GM12878 (cell line): ENCODE results near the gene CACNA1H. TPM values are rescaled to one million over a fixed set of nuclear protein-coding genes. Genes with fewer than 3 reads are reported as not detected.

Source experiments
- ATAC-seq: fragments of 200-7000 bp; cut with Tn5 transposase; 3 replicates; pipeline ENCODE4 v1.9.1; 2020; ENCODE audit warnings: mild to moderate bottlenecking, moderate library complexity
- BruUV-seq: library from RNA; stranded (reverse); fragments of 400-500 nt; replicated peaks from 2 replicates; lab custom pipeline; 2021; lab: Mats Ljungman, UMichigan
- CTCF ChIA-PET: fragments of 300-600 bp; sonication (Branson Sonifier 250); formaldehyde crosslinking; extraction: SDS; loops from one replicate; lab custom pipeline; 2021; ENCODE audit warnings: inconsistent platforms; lab: Yijun Ruan, JAX
- POLR2A ChIA-PET: fragments of 350-600 bp; formaldehyde crosslinking; extraction: SDS; loops from one replicate; lab custom pipeline; 2021; ENCODE audit warnings: inconsistent platforms; lab: Charles Lee
- RAD21 ChIA-PET: fragments of 300-600 bp; sonication (Branson Sonifier 250); formaldehyde crosslinking; loops from one replicate; lab custom pipeline; 2023; ENCODE audit warnings: antibody characterized with exemption; ENCODE audit not compliant: unreplicated experiment; lab: Charles Lee
- SMC1A ChIA-PET: fragments of 300-600 bp; sonication (Branson Sonifier 250); formaldehyde crosslinking; loops from one replicate; lab custom pipeline; 2023; ENCODE audit not compliant: unreplicated experiment, uncharacterized antibody; lab: Charles Lee
- DNase-seq: peaks from one replicate; pipeline ENCODE4 v3.0.0-alpha.2; 2011; ENCODE audit warnings: low read depth, low spot score
- FAIRE-seq: peaks from 3 replicates; lab custom pipeline; 2011; peaks lifted over from hg19 to GRCh38; lab: Jason Lieb, UNC
- H2AFZ ChIP-seq: 2 replicates; pipeline ENCODE4 v1.6.0; 2011; ENCODE audit warnings: low read depth, low read length, control low read depth; ENCODE audit not compliant: control insufficient read depth
- H3K27ac ChIP-seq: 2 replicates; pipeline ENCODE4 v1.5.1; 2011; ENCODE audit warnings: control low read depth; ENCODE audit not compliant: control insufficient read depth, insufficient read depth
- H3K27me3 ChIP-seq, 2 experiments: replicated peaks in 1 of 2; 2 replicates each; pipeline versions ENCODE4 v1.6.0 to v1.6.1; 2011; ENCODE audit warnings: low read length in 1 of 2; ENCODE audit not compliant: control insufficient read depth in 2 of 2, insufficient read depth in 2 of 2
- H3K36me3 ChIP-seq, 2 experiments: 2 replicates each; pipeline ENCODE4 v1.5.1; 2011; ENCODE audit warnings: low read length in 1 of 2; ENCODE audit not compliant: control insufficient read depth in 2 of 2, insufficient read depth in 2 of 2
- H3K4me1 ChIP-seq: 2 replicates; pipeline ENCODE4 v1.6.1; 2011; ENCODE audit warnings: mild to moderate bottlenecking, low read length, moderate library complexity, mixed read lengths; ENCODE audit not compliant: control insufficient read depth, insufficient read depth
- H3K4me2 ChIP-seq: 2 replicates; pipeline ENCODE4 v1.6.0; 2011; ENCODE audit warnings: control low read depth; ENCODE audit not compliant: control insufficient read depth, insufficient read depth
- H3K4me3 ChIP-seq: fragments of 200-600 bp; sonication (generic); 2 replicates; pipeline ENCODE4 v1.5.1; 2016
- H3K79me2 ChIP-seq: 2 replicates; pipeline ENCODE4 v1.6.0; 2011; ENCODE audit warnings: low read length; ENCODE audit not compliant: control insufficient read depth, insufficient read depth
- H3K9ac ChIP-seq: 2 replicates; pipeline ENCODE4 v1.8.0; 2011; ENCODE audit warnings: low read length, control low read depth, mixed read lengths; ENCODE audit not compliant: control insufficient read depth, insufficient read depth
- H3K9me3 ChIP-seq: replicated peaks from 3 replicates; pipeline ENCODE4 v1.5.1; 2011; ENCODE audit warnings: mild to moderate bottlenecking, low read length; ENCODE audit not compliant: control insufficient read depth, insufficient read depth
- H4K20me1 ChIP-seq: 2 replicates; pipeline ENCODE4 v1.6.0; 2011; ENCODE audit not compliant: control insufficient read depth, insufficient read depth
- BHLHE40 ChIP-seq, 2 experiments: fragments of 450-650 bp in 1 of 2; IDR thresholded peaks; 2 replicates each; pipeline ENCODE4 v1.6.1; 2011 to 2017; ENCODE audit warnings: low read depth in 2 of 2, borderline replicate concordance in 1 of 2, improper control_type of control experiment in 1 of 2, low read length in 1 of 2, mild to moderate bottlenecking in 1 of 2
- CEBPB ChIP-seq, 2 experiments: fragments of 150-350 bp in 1 of 2; IDR thresholded peaks; 2 replicates each; pipeline ENCODE4 v1.6.1; 2012 to 2014; ENCODE audit warnings: low read depth in 2 of 2, low read length in 2 of 2, borderline replicate concordance in 1 of 2, inconsistent platforms in 1 of 2
- CHD1 ChIP-seq: IDR thresholded peaks from 2 replicates; pipeline ENCODE4 v1.6.1; 2012; ENCODE audit warnings: low read depth, low read length, improper control_type of control experiment
- ESRRA ChIP-seq: IDR thresholded peaks from 2 replicates; pipeline ENCODE4 v1.6.1; 2012; ENCODE audit warnings: mild to moderate bottlenecking, low read length, improper control_type of control experiment
- GABPA ChIP-seq: IDR thresholded peaks from 2 replicates; pipeline ENCODE4 v1.6.1; 2014; ENCODE audit warnings: antibody characterized with exemption, low read depth, mild to moderate bottlenecking, inconsistent platforms
- MTA2 ChIP-seq: fragments of 450-650 bp; IDR thresholded peaks from 2 replicates; pipeline ENCODE4 v1.6.1; 2016; ENCODE audit warnings: low read depth, mild to moderate bottlenecking, moderate library complexity
- MYC ChIP-seq: IDR thresholded peaks from 2 replicates; pipeline ENCODE4 v1.6.1; 2011; ENCODE audit warnings: mild to moderate bottlenecking, low read length, moderate library complexity, inconsistent platforms; ENCODE audit not compliant: insufficient read depth, insufficient replicate concordance, insufficient read length, severe bottlenecking
- NR2F1 ChIP-seq: fragments of 450-650 bp; conservative IDR thresholded peaks from 2 replicates; pipeline ENCODE4 v1.6.1; 2017; ENCODE audit warnings: mild to moderate bottlenecking
- RB1 ChIP-seq: fragments of 450-650 bp; formaldehyde crosslinking; IDR thresholded peaks from 2 replicates; pipeline ENCODE4 v1.6.1; 2017; ENCODE audit warnings: mild to moderate bottlenecking, borderline replicate concordance
- SREBF1 ChIP-seq: IDR thresholded peaks from 2 replicates; pipeline ENCODE4 v1.6.1; 2012; ENCODE audit warnings: mild to moderate bottlenecking, low read length
- YBX1 ChIP-seq: fragments of 450-650 bp; IDR thresholded peaks from 2 replicates; pipeline ENCODE4 v1.6.1; 2016; ENCODE audit warnings: antibody characterized with exemption
- ZNF274 ChIP-seq: IDR thresholded peaks from one replicate; pipeline ENCODE4 v1.8.0; 2011; ENCODE audit not compliant: insufficient read length, insufficient read depth
- WGBS: methylation state at CpG from one replicate; pipeline ENCODE4 v1.1.6; 2016; ENCODE audit warnings: low lambda C conversion rate; ENCODE audit not compliant: insufficient replicate concordance, insufficient coverage; ENCODE audit errors: missing lambda C conversion rate; 5-methylcytosine and 5-hydroxymethylcytosine counted together
- in situ Hi-C: fragments of 300-500 bp; cut with MboI; formaldehyde crosslinking; loops from 9 replicates; pipeline ENCODE4 v1.14.3; 2018; ENCODE audit warnings: mixed read lengths
- intact Hi-C: fragments of 100-400 bp; cut with micrococcal nuclease; formaldehyde crosslinking; loops from one replicate; pipeline ENCODE4 v1.14.2; 2022; ENCODE audit not compliant: unreplicated experiment
- polyA plus RNA-seq, 11 experiments: library from polyadenylated mRNA; depleted of rRNA in 4 of 11; unstranded in 6 of 11; stranded (reverse) in 5 of 11; fragments of >200 nt; fragmentation: Nextera tagmentation in 4 of 11; fragmentation: Illumina TruSeq in 1 of 11; extraction: Ambion mirVana in 4 of 11; extraction: Trizol in 1 of 11; gene quantifications; 1 replicate in 1 of 11; 2 replicates in 10 of 11; pipeline versions ENCODE4 v1.2.1 to v1.2.3, GENCODE V29; 2011 to 2016; ENCODE audit warnings: inconsistent platforms in 2 of 11, missing spikeins in 2 of 11, low read depth in 1 of 11
- total RNA-seq, 4 experiments: library from RNA; depleted of rRNA in 3 of 4; stranded (reverse); fragments of >200 nt in 3 of 4; fragmentation: Illumina TruSeq in 1 of 4; extraction: Trizol in 1 of 4; gene quantifications; 2 replicates each; pipeline versions ENCODE4 v1.2.1 to v1.2.3, GENCODE V29; 2013 to 2021
- TF ChIP-seq, protein P1 (sequence below), 3 experiments: IDR thresholded peaks in 2 of 3; conservative IDR thresholded peaks in 1 of 3; 2 replicates each; pipeline ENCODE4 v1.5.1; 2011; ENCODE audit warnings: low read depth in 3 of 3, low read length in 3 of 3, mild to moderate bottlenecking in 3 of 3, control low read depth in 2 of 3, moderate library complexity in 2 of 3, inconsistent platforms in 1 of 3, mixed read lengths in 1 of 3; ENCODE audit not compliant: control insufficient read depth in 2 of 3, insufficient read depth in 1 of 3; ENCODE audit errors: extremely low read depth in 1 of 3
- TF ChIP-seq, protein P2 (sequence below): fragments of 450-650 bp; IDR thresholded peaks from 2 replicates; pipeline ENCODE4 v1.6.1; 2016; ENCODE audit warnings: mild to moderate bottlenecking, moderate library complexity, borderline replicate concordance
- TF ChIP-seq, protein P3 (sequence below): fragments of 450-650 bp; IDR thresholded peaks from 2 replicates; pipeline ENCODE4 v1.6.1; 2018; ENCODE audit warnings: mild to moderate bottlenecking, low read depth, moderate library complexity; ENCODE audit not compliant: partially characterized antibody

The CACNA1H gene
- total and polyA plus RNA-seq, 10 of the 15 experiments (the other 5 are each of a cell fraction or from before 2014, with no cell fraction given): 0.03 to 0.54 TPM; not detected in 8

DNA sequence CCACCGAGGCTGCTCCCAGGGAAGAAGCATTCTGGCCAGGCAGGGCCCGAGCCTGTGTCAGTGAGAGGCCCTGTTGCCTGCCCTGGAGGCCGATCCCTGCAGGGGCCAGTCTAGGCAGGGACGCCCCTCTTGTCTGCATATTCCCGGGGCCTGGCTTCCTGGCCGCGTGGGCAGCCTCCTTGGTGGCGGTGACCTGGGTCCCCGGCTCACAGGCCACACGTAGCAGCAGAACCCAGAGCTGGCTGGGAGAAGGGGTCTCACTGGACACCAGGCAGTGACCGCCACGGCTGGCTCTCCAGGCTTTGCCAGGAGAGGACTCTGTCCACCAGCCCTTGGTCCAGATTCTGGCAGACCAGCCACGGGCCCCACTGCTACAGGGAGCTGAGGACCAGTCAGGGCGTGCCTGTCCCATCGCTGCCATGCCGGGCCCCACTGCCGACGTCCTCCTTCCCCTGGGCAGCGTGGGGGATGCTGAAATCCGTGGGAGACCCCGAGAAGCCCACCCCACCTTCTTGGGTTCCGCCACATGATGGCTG, 3.7 kb upstream of the CACNA1H start:
- intact Hi-C loops (no loop called here), in situ Hi-C loops (no loop called here)
- H2AFZ ChIP-seq: no peak overlapping the region
- H3K4me3 ChIP-seq: no peak overlapping the region
- H3K4me2 ChIP-seq: no peak overlapping the region
- ATAC-seq (no peak), FAIRE-seq (no peak), DNase-seq (no peak)
- no peaks in the 10 kb centered on the region for H3K79me2 ChIP-seq
- H3K4me1 ChIP-seq: no peaks in the 10 kb centered on the region
- ChIA-PET SMC1A (no interaction called here), RAD21 (no interaction called here), CTCF (no interaction called here), POLR2A (no interaction called here)
- no peaks in the 10 kb centered on the region for H3K36me3 ChIP-seq
- H3K9me3 ChIP-seq: no peaks in the 10 kb centered on the region; the same call in 2 of the 3 replicates
- WGBS: 43% methylated on average over 21 of the region's 22 CpGs
- H3K27ac ChIP-seq: no peak overlapping the region
- no peaks in the 10 kb centered on the region for H3K27me3 ChIP-seq
- no peaks in the 10 kb centered on the region for H4K20me1 ChIP-seq
- BruUV-seq: no TSS peak
- no peak overlapping the region for H3K9ac ChIP-seq
- no peak for TF ChIP-seq NR2F1
- no peak for TF ChIP-seq YBX1
- TF ChIP-seq MYC: no peak
- TF ChIP-seq, protein P1, sequence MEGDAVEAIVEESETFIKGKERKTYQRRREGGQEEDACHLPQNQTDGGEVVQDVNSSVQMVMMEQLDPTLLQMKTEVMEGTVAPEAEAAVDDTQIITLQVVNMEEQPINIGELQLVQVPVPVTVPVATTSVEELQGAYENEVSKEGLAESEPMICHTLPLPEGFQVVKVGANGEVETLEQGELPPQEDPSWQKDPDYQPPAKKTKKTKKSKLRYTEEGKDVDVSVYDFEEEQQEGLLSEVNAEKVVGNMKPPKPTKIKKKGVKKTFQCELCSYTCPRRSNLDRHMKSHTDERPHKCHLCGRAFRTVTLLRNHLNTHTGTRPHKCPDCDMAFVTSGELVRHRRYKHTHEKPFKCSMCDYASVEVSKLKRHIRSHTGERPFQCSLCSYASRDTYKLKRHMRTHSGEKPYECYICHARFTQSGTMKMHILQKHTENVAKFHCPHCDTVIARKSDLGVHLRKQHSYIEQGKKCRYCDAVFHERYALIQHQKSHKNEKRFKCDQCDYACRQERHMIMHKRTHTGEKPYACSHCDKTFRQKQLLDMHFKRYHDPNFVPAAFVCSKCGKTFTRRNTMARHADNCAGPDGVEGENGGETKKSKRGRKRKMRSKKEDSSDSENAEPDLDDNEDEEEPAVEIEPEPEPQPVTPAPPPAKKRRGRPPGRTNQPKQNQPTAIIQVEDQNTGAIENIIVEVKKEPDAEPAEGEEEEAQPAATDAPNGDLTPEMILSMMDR (IDR thresholded peaks at IDR 0.05 in 2 of 3, conservative IDR thresholded peaks at IDR 0.05 in 1 of 3; ENCODE audit: control insufficient read depth in 2 of 3, extremely low read depth in 1 of 3, insufficient read depth in 1 of 3, low read depth in 3 of 3, low read length in 3 of 3): no peak
- TF ChIP-seq, protein P2, sequence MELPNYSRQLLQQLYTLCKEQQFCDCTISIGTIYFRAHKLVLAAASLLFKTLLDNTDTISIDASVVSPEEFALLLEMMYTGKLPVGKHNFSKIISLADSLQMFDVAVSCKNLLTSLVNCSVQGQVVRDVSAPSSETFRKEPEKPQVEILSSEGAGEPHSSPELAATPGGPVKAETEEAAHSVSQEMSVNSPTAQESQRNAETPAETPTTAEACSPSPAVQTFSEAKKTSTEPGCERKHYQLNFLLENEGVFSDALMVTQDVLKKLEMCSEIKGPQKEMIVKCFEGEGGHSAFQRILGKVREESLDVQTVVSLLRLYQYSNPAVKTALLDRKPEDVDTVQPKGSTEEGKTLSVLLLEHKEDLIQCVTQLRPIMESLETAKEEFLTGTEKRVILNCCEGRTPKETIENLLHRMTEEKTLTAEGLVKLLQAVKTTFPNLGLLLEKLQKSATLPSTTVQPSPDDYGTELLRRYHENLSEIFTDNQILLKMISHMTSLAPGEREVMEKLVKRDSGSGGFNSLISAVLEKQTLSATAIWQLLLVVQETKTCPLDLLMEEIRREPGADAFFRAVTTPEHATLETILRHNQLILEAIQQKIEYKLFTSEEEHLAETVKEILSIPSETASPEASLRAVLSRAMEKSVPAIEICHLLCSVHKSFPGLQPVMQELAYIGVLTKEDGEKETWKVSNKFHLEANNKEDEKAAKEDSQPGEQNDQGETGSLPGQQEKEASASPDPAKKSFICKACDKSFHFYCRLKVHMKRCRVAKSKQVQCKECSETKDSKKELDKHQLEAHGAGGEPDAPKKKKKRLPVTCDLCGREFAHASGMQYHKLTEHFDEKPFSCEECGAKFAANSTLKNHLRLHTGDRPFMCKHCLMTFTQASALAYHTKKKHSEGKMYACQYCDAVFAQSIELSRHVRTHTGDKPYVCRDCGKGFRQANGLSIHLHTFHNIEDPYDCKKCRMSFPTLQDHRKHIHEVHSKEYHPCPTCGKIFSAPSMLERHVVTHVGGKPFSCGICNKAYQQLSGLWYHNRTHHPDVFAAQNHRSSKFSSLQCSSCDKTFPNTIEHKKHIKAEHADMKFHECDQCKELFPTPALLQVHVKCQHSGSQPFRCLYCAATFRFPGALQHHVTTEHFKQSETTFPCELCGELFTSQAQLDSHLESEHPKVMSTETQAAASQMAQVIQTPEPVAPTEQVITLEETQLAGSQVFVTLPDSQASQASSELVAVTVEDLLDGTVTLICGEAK: no peak
- no peak for TF ChIP-seq SREBF1
- no peak for TF ChIP-seq RB1
- no peak for TF ChIP-seq CEBPB (IDR thresholded peaks at IDR 0.05; ENCODE audit: borderline replicate concordance in 1 of 2, low read depth in 2 of 2, low read length in 2 of 2)
- no peak for TF ChIP-seq GABPA
- no peak for TF ChIP-seq ZNF274
- TF ChIP-seq, protein P3, sequence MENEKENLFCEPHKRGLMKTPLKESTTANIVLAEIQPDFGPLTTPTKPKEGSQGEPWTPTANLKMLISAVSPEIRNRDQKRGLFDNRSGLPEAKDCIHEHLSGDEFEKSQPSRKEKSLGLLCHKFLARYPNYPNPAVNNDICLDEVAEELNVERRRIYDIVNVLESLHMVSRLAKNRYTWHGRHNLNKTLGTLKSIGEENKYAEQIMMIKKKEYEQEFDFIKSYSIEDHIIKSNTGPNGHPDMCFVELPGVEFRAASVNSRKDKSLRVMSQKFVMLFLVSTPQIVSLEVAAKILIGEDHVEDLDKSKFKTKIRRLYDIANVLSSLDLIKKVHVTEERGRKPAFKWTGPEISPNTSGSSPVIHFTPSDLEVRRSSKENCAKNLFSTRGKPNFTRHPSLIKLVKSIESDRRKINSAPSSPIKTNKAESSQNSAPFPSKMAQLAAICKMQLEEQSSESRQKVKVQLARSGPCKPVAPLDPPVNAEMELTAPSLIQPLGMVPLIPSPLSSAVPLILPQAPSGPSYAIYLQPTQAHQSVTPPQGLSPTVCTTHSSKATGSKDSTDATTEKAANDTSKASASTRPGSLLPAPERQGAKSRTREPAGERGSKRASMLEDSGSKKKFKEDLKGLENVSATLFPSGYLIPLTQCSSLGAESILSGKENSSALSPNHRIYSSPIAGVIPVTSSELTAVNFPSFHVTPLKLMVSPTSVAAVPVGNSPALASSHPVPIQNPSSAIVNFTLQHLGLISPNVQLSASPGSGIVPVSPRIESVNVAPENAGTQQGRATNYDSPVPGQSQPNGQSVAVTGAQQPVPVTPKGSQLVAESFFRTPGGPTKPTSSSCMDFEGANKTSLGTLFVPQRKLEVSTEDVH: no peak
- no peak for TF ChIP-seq ESRRA
- TF ChIP-seq CHD1: no peak
- no peak for TF ChIP-seq BHLHE40 (IDR thresholded peaks at IDR 0.05; ENCODE audit: borderline replicate concordance in 1 of 2, low read depth in 2 of 2, low read length in 1 of 2)
- TF ChIP-seq MTA2: no peak
